ENCODE results near the gene SP140.

- TF ChIP-seq BHLHE40 (IDR thresholded peaks at IDR 0.05; ENCODE audit: borderline replicate concordance) = no peak
- TF ChIP-seq FOXM1 (IDR thresholded peaks at IDR 0.05; ENCODE audit: borderline replicate concordance) = no peak
- TF ChIP-seq ARNT (IDR thresholded peaks at IDR 0.05) = no peak
- no peak for TF ChIP-seq L3MBTL2 (conservative IDR thresholded peaks at IDR 0.05)
- no peak for TF ChIP-seq ELF4 (IDR thresholded peaks at IDR 0.05)
These were observed 4.0 kb upstream of the SP140 start for GRCh38 chr2:230221493-230221892.
